Suppressor macrophage (primary cell): ENCODE data around the gene TSHZ1.

Experiments
- DNase-seq, 4 experiments: peaks; one replicate each; pipeline ENCODE4 v3.0.0-alpha.2; 2020 to 2022

TSHZ1 gene

DNA sequence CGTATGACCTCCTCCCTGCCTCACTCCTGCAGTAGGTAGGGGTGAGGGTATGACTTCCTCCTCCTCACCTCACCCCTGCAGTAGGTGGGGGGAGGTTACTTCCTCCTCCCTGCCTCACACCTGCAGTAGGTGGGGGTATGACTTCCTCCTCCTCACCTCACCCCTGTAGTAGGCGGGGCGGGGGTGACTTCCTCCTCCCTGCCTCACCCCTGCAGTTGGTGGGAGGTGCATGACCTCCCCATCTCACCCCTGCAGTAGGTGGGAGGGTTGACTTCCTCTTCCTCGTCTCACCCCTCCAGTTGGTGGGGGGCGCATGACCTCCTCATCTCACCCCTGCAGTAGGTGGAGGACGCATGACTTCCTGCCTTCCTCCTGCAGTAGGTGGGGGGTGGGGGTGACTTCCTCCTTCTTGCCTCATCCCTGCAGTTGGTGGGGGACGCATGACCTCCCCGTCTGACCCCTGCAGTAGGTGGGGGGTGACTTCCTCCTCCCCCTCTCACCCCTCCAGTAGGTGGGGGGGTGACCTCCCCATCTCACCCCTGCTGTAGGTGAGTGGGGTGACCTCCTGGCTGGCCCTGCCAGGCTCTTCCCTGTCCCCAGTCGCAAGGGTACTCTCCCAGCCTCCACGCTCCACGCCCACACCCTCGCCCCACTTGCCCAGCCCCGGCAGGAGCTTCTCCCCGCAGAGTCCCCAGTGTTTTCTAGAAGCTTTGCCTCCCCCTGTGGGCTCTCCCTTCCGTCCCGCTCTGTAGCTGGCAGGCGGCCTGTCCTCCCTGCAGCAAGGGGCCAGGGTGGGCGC is 39.3 kb downstream of the TSHZ1 start:
- DNase-seq: peak in 3 of 4 experiments; percentile 44 to 59 (median 58)

DNA sequence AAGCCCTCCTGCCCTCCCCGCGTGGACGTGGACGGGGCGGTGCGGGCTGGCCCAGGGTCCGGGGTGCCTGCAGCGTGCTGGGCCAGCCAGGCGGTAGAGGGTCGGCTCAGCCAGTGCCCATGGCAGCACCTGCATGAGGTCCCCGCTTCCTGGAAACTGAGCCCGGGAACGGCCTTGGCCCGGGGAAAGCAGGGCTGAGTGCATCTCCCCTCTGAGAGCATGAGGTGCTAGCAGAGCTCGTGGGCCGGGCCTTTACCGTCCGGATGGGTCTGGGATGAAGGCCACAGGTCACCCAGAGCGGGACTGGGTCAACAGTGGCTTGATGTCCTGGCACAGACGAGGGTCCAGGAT is 39.8 kb downstream of the TSHZ1 start:
- DNase-seq: no peak

DNA sequence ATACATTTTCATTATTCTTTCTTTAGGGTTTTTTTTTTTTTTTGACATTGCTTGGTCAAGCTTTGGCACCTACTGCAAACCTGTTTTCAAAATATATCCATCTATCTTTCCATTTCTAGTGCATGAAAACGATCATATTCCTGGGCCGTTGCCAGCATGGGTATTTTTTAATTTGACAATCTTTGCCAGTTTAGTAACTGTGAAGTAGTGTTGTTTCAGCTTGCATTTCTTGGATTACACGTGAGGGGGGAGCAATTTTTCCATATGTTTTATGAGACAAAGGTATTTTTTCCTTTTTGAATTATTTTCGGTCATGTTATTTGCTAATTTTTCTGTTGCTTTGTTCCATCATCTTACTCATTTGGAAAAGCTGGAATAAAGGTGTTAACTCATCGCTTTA is 40.9 kb downstream of the TSHZ1 start:
- DNase-seq: no peak

DNA sequence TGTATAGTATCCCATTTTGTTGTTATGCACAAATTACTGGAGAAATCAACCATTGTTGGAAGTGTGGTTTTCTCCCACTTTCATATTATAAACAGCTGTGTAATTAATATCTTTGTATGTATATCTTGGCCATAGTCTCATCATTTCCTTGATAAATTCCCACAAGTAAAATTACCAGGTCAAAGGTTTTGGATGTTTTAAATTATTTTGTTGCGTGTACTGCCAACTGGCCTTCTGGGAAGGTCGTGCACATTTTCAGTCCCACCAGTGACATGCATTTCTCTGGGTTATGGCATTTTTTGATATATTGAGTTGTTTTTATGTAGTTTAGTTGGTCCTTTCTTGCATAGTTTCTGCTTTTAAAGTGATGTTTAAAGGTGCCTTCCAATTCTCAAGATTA is 41.5 kb downstream of the TSHZ1 start:
- DNase-seq: no peak

DNA sequence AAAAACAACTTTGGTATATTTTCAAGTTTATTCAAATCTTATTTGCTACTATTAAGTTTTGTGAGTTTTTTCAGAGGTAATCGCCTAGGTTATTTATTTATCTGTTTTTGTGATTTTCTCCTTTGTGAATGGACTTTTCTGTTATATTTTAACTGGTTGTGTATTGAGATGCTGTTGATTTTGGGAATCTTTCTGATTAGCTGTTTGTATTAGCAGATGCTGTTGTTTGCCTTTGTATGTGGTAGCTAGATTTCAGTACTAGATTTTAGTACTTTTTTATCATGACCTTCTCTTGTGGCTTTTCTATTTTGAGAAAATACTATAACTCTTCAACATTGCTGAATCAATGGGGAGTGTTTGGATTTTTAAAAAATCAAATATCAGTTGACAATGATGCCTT is 42.4 kb downstream of the TSHZ1 start:
- no peak for DNase-seq

DNA sequence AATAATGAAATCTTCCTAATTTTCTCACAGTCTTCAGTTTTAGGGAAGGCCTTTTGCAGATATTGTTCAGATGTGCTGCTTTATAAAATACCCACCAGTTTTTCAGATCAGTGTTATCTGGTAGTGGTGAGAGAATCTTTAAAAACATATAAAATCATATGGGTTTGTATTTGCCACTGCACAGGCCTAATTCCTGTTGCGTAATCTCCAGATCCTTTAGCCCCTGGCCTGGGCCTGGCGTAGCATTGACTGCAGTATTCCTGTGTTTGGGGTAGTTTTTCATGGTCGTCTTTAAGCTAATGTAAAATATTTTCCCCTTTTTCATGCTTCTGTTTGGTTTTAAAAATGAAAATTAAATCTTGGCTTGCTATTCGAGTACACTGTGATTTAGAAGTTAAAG is 43.2 kb downstream of the TSHZ1 start:
- peak in 1 of 4 experiments; percentile 31 for DNase-seq

DNA sequence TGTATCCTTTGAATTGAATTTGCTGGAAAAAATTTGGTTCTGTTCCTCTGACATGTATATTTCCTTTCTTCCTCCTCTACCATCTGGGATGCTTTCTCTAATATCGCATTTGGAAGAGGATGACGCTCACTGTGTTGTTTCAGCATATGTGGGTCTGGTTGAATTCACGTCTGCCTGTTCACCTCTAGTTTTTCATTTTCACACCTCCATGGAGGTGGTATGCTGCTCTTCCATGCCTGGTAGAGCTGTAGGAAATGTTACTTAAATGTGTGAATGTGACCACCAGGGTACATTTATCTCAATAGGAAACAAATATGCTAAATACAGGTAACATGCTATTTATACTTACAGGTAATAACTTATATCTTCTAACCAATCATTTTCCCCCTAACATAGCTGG is 44.5 kb downstream of the TSHZ1 start:
- no peak for DNase-seq

DNA sequence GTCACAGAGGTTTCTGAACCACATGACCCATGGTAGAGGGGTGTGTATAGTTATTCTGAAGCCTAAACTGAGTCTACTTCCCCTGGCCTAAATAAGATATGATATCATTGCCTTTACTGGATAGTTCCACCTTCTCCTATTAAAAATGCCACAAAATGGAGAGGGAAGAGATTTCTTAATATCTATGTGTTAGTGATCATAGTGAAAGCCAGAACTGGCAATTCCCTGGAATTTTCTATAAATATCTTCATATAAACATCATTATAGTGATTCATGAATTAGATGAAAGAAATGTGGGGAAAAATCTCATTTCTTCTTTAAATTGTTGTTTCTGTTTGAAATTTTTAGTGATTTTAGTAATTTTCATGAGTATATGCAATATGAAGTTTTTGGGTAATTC is 45.8 kb downstream of the TSHZ1 start:
- peak in 3 of 4 experiments; percentile 15 to 49 (median 41) for DNase-seq

DNA sequence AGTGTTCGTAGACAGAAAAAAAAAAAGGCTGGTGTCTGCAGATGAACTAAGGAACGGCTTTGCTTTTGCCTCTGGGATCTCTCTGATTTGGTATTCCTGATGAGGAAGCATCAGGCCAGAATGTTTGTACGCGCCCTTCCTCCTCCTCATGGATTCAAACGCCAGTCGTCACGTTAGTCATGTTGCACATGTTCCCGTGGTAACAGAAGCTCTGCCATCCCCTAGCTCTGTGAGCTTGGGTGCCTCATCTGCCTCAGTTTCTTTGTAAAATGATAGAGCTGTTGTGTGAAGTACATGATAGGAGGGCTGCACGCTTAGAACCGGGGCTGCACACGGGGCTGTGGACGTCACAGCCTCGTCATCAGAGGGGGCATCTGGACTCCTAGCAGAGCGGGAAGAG is 47.0 kb downstream of the TSHZ1 start:
- no peak for DNase-seq

DNA sequence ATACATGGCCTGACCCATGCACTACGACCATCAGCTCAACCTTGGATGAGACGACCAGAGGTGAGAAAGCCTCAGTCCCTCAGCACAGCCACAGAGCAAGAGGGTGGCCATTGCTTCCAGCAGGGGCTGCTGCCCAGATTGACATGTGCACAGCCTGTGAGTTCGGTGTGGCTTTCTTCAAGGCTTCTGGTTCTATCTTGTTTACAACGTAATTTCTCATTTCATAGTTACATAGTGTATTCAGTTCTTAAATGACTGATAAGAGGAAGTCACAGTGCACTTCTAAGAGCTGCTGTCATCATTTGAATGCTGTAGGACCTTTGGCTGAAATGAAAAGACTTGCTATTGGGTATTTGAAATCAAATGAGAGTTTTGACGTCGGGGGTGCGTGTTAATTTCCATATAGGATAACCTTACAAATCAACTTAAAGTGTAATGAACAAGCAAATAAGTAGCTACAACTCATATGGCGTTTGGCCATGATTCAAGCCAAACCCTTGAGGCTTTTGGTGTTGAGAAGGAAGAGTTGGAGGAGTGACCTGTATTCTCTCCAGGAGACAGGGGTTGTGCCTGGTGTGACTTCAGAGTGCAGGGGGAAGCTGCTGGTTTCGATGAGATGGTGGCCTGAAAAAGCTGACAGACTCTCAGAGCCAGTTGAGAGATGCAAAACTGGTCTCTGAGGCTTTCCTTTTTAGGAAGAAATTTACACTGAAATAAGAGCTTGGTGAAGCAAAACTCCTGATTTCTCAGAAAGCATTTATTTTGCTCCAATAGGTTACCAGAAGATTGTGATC is 51.0 kb downstream of the TSHZ1 start:
- peak in 2 of 4 experiments; percentile 31 to 36 for DNase-seq

DNA sequence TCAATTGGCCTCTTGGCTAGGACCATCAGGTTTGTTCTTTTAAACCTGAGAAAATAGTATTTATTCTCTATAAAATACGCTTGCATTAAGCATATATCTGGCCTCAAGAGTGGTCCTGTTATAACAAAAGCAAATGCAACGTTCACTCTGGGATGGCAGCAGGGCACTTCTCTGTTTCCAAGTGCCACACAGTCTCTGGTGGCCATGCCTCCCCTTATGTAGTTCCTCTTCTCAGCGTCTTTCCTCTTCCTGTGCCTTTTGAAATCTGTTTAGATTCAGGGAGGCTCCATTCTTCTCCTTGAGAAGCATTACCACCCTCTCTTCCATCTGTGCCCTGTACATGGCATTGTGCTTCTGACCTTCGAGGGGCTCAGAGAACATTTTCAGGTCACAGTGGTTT is 51.9 kb downstream of the TSHZ1 start:
- peak in 3 of 4 experiments; percentile 64 to 76 (median 75) for DNase-seq

DNA sequence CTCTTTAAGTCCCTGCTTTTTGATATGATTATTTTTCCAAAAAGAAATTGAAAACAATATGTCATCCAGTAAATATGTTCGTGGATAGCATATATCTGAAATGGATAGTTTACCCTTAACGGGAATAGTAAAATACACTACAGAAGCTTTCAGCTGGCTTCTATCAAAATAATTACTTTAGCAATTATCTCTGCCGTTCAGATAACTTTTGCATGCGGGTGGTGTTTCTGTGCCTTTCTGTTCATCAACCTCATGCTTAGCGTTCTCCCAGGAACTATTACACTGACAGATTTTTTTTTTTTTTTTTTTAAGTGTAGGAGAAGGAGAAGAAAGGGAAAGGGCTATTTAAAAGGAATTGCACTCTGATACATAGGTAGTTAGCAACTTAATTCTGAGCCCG is 53.6 kb downstream of the TSHZ1 start:
- no peak for DNase-seq

DNA sequence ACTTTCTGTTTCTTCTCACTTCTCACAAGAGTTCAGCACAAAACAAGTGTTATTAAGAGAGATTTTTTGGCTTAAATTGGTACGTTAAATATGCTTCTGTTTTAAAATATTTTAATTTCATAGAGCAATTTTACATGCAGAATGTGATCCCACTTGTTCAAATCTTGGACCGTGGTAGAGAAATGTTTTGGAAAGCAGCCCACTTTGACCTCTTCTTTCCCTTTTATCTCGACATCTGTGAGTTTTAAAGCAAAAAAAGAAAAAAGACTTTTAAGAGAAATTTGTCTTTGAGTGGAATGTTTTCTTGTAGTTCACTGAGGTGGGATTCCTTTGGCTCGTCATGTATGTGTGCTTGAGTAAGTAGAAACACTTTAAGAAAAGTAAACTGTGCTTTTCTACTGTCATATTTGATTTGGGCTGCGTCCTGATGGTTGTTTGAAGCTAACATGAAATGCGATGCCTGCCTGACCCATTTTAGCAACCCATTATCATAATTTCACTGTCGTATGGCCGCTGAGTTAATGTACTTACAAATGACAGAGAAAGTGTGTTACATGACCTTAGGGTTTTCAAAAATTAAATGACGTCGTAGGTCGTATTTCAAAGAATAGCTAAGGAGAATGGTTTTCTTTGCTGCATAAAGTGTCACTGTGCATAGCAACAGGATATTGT is 54.5 kb downstream of the TSHZ1 start:
- DNase-seq: no peak

DNA sequence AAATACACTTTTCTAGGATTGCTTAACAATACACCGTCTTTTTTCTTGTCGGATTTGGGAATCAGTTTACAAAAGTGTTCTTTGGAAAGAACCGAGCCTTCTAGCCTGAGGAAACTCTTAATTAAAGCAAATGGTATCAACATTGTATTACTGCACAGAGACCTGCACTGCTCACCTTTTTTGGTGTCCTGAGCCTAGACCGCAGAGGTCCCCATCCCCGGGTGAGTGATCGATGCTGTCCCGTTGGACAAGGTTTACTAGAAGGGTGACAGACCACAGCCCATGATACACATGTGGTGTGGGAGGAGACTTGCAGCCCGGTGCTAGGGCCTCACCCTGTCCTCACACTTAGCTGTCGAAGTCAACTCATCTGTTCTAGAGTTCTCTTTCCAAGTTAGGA is 55.3 kb downstream of the TSHZ1 start:
- DNase-seq: no peak

DNA sequence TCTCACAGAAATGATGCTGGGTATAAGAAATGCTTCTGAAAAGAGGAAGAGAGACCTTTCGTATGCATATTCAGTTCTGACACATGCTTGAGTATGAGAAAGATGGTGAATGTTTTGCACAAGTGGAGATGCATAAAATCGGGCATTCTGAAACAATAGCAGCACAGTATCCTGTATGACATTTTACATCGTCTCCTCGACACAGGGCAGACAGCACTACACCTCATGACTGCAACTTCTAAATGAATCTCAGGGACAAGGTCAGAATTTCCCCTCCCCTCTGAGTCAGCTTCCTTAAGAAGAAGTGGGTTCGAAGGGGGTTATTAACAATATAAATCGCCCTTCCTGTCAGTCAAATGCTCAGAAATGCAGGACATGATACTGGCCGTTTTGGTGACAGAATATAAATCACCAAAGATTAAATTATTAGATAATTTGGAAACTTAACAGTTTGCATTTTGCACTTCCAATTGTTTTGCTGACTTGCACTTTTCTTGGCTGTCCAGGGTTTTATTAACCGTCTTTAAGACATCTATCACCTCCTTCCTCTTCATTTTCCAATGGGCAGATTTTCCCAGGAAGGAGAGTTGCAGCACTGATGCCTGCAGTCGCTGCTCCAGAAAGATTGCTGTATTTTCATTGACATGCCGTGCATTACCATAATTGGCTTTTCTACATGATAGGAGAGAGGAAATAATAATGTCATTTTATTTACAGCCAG is 57.2 kb downstream of the TSHZ1 start:
- peak in 3 of 4 experiments; percentile 17 to 47 (median 47) for DNase-seq

DNA sequence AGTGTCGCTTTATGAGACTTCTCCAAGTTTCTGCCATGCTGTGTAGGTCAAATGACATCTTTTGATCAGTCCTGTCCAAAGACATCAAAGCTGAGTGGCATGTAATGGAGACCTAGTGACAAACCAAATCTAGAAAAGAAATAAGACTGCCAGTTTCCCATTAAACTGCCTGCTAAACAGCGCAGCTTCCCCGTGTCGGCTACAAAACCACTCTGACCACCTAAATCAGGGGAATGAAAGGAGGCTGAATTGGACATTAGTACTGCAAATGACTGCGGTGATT is 57.7 kb downstream of the TSHZ1 start:
- DNase-seq: no peak

DNA sequence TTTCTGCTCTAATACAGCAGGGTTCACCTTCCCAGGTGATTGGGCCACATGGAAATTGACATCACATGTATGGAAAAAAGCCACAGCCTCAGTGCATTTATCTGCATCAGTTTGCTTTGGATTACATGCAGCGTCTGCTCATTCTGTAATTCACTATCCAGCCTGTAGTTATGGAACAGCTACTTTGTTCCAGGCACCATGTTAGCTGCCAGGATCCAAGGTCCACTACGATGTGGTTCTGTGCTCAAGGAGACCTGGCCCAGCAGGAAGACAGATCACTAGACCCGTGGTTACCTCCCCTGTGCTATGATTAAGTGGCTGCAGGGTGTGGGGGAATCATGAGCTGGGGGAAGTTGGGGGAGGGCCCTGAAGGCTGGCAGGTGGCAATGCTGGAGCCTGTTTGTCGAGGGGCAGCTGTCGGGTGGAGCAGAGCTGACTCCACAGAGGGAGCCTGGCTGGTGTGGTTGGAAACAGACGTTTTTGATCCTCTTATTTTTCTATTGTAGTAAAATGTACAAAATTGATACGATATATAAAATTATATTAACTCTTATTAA is 58.6 kb downstream of the TSHZ1 start:
- no peak for DNase-seq

DNA sequence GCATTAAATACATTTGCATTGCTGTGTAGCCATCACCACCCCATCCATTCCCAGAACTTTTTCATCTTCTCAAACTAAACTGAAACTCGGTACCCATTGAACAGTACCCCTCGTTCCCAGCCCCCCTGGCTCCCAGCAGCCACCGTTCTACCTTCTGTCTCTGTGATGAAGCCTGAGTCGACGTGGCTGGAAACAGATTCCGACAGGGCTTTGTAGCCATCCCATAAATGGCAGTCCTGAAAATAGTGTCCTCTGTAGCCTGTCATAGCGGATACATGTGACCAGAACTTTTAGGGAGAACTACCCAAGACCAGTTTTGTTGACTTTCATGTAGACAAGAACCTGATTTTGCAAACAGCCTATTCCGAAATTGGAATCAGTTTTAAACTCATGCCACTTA is 59.1 kb downstream of the TSHZ1 start:
- no peak for DNase-seq

DNA sequence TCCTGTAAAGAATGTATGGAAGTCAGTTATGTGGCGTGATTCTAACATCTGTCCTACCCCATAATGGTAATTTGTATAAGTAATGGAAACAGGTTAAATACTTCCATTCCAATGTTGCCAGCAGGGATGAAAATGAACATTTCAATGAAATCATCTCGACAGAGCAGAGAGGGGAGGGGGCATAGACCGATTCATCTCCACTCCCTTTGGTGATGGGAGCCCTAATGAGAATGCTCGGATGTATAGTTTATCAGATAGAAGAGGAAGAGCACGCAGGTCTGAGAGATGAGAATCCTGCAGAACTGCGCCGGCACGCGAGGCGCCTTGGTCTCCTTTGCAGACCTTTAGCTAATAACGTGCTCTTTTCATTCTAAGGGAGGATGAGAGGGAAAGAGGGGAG is 61.4 kb downstream of the TSHZ1 start:
- DNase-seq: no peak

DNA sequence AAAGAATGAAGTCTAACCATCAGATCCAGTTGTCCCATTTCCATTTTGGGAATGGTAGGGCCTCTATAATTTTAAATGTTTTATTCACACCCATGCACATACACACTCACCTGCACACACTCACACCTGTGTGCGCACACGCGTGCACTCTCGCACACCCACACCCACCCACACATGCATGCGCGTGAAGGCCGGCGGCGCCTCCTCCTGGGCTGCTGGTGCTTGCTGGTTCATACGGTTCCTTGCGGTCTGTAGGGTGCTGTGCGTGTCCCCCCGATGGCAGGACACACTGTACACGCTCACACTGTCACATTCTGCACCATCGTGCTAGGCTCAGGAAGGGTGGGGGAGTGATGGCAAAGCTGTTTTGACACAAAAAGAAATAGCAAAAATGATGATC is 63.2 kb downstream of the TSHZ1 start:
- no peak for DNase-seq

DNA sequence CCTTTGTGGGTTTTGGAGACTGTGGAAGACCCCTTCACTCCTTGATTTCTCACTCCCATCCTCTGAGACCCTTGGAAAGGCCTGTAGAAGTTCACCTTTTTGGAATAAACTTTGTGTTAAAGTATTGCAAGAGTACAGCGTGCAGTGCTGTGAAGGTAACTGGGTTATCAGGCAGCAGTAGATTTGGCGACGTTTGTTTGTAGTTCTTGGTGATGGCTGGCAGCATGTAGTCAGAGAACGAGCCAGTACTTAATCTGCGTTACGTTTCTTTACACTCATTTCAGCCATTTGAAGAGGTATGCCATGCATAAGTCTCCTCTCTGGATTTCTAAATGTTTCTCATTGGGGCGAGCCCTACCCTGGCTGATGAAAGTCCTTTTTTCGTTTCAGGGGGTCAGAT is 64.6 kb downstream of the TSHZ1 start:
- DNase-seq: no peak

DNA sequence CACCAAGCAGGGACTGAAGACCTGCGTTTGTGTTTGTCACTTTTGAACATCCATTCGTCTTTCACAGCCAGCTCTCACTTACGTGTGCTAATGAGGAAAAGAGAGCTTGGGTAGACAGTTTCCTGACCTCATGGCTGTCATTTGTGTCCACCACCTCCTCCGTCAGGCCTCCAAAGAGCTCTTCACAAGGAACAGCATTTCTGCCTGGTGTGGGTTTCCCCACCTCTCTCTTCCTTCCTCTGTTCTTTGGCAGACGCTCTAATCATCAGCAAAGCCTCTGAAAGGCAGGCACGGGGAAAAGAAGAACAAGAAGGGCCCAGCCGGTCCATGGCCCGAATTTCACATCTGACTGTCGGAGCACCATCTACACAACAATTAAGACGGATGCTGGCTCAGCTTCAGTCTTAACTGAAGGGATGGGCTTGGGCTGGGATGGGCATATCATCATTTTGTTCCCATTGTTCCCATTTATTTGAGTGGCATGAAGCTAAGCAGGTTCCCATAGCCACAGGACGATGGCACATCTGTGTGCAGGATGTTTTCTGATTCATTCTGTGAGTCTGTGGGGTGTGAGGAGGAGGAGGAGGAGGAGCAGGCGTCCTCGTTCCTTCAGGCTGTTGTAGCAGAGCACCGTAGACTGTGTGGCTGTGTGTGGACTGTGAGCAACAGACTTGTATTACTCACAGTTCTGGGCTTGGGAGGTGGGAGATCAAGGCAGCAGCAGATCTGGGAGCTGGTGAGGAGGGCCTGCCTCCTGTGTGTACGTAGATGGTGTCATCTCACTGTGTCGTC is 66.4 kb downstream of the TSHZ1 start:
- peak; percentile 25 to 52 (median 44) for DNase-seq
